ENCODE measurements around the gene GASK1A.

- TF ChIP-seq, protein P1, sequence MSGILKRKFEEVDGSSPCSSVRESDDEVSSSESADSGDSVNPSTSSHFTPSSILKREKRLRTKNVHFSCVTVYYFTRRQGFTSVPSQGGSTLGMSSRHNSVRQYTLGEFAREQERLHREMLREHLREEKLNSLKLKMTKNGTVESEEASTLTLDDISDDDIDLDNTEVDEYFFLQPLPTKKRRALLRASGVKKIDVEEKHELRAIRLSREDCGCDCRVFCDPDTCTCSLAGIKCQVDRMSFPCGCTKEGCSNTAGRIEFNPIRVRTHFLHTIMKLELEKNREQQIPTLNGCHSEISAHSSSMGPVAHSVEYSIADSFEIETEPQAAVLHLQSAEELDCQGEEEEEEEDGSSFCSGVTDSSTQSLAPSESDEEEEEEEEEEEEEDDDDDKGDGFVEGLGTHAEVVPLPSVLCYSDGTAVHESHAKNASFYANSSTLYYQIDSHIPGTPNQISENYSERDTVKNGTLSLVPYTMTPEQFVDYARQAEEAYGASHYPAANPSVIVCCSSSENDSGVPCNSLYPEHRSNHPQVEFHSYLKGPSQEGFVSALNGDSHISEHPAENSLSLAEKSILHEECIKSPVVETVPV (CRISPR knock-in tag; IDR thresholded peaks at IDR 0.05), result no peak
- TF ChIP-seq ZFP3 (CRISPR knock-in tag; IDR thresholded peaks at IDR 0.05) (no peak), CSDC2 (CRISPR knock-in tag; IDR thresholded peaks at IDR 0.05) (no peak), ISL1 (CRISPR knock-in tag; IDR thresholded peaks at IDR 0.05) (no peak), ZFP30 (CRISPR knock-in tag; IDR thresholded peaks at IDR 0.05) (no peak), ZC3H10 (CRISPR knock-in tag; IDR thresholded peaks at IDR 0.05) (no peak), ZNF8 (CRISPR knock-in tag; IDR thresholded peaks at IDR 0.05) (no peak), OSR1 (CRISPR knock-in tag; IDR thresholded peaks at IDR 0.05) (no peak), TCF4 (CRISPR knock-in tag; IDR thresholded peaks at IDR 0.05; ENCODE audit: borderline replicate concordance) (no peak), TSHZ2 (CRISPR knock-in tag; IDR thresholded peaks at IDR 0.05) (no peak), PATZ1 (CRISPR knock-in tag; IDR thresholded peaks at IDR 0.05; ENCODE audit: borderline replicate concordance) (no peak)
- TF ChIP-seq, protein P2, sequence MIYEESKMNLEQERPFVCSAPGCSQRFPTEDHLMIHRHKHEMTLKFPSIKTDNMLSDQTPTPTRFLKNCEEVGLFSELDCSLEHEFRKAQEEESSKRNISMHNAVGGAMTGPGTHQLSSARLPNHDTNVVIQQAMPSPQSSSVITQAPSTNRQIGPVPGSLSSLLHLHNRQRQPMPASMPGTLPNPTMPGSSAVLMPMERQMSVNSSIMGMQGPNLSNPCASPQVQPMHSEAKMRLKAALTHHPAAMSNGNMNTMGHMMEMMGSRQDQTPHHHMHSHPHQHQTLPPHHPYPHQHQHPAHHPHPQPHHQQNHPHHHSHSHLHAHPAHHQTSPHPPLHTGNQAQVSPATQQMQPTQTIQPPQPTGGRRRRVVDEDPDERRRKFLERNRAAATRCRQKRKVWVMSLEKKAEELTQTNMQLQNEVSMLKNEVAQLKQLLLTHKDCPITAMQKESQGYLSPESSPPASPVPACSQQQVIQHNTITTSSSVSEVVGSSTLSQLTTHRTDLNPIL (CRISPR knock-in tag; IDR thresholded peaks at IDR 0.05; ENCODE audit: low read depth), result no peak
Observed at GRCh38 chr3:42988097-42988496, 9.0 kb downstream of the GASK1A start.

All from SK-N-SH treated with all-trans-retinoic acid at 6 μM for 48 hours (cell line).